Ishikawa (cell line): Measurements from ENCODE around the gene ZNF688.

Experiments used
- CEBPB ChIP-seq: IDR thresholded peaks from 2 replicates; pipeline ENCODE4 v1.6.1; 2012
- CREB1 ChIP-seq: IDR thresholded peaks from 2 replicates; pipeline ENCODE4 v1.6.1; 2012; ENCODE audit warnings: low read depth
- EGR1 ChIP-seq: IDR thresholded peaks from 2 replicates; pipeline ENCODE4 v1.6.1; 2012
- EP300 ChIP-seq: IDR thresholded peaks from 2 replicates; pipeline ENCODE4 v1.6.1; 2012; ENCODE audit warnings: borderline replicate concordance
- FOXM1 ChIP-seq: IDR thresholded peaks from 2 replicates; pipeline ENCODE4 v1.6.1; 2012; ENCODE audit warnings: low read depth, borderline replicate concordance
- MAX ChIP-seq: IDR thresholded peaks from 2 replicates; pipeline ENCODE4 v1.6.1; 2012
- NFIC ChIP-seq: IDR thresholded peaks from 2 replicates; pipeline ENCODE4 v1.6.1; 2012
- RAD21 ChIP-seq: IDR thresholded peaks from 2 replicates; pipeline ENCODE4 v1.6.1; 2012; ENCODE audit warnings: low read depth
- REST ChIP-seq: IDR thresholded peaks from 2 replicates; pipeline ENCODE4 v1.6.1; 2012; ENCODE audit warnings: low read depth, mild to moderate bottlenecking
- TAF1 ChIP-seq: IDR thresholded peaks from 2 replicates; pipeline ENCODE4 v1.6.1; 2012; ENCODE audit warnings: low read depth, mild to moderate bottlenecking
- TCF12 ChIP-seq: IDR thresholded peaks from 2 replicates; pipeline ENCODE4 v1.6.1; 2012; ENCODE audit warnings: low read depth
- TEAD4 ChIP-seq: IDR thresholded peaks from 2 replicates; pipeline ENCODE4 v1.6.1; 2012
- USF1 ChIP-seq: IDR thresholded peaks from 2 replicates; pipeline ENCODE4 v1.6.1; 2012
- YY1 ChIP-seq: IDR thresholded peaks from 2 replicates; pipeline ENCODE4 v1.6.1; 2012; ENCODE audit warnings: low read depth
- ZBTB7A ChIP-seq: IDR thresholded peaks from 2 replicates; pipeline ENCODE4 v1.6.1; 2012; ENCODE audit warnings: low read depth

Gene ZNF688

GRCh38 chr16:30551781-30552180 is 19.7 kb downstream of the ZNF688 start:
- TF ChIP-seq REST (no peak), YY1 (no peak), TEAD4 (no peak)

GRCh38 chr16:30548416-30549253 is 22.9 kb downstream of the ZNF688 start:
- TF ChIP-seq RAD21 (no peak), TCF12 (no peak), REST (no peak), FOXM1 (no peak), CREB1 (no peak), NFIC (no peak), TEAD4 (no peak), EP300 (no peak), ZBTB7A (no peak), EGR1 (no peak)

- no peak for TF ChIP-seq EP300
Measured at GRCh38 chr16:30546115-30546514, 25.4 kb downstream of the ZNF688 start.

- TF ChIP-seq USF1 (no peak), EP300 (no peak), YY1 (no peak), TAF1 (no peak), CEBPB (no peak), ZBTB7A (no peak), TEAD4 (no peak), NFIC (no peak), MAX (no peak), FOXM1 (no peak), RAD21 (no peak), CREB1 (no peak), TCF12 (no peak), REST (no peak), EGR1 (no peak)
Measured at GRCh38 chr16:30543067-30543466, 28.4 kb downstream of the ZNF688 start.

GRCh38 chr16:30541502-30542329 is 29.8 kb downstream of the ZNF688 start:
- TF ChIP-seq TEAD4 (no peak), EP300 (no peak), USF1 (no peak), CREB1 (no peak), TAF1 (no peak), NFIC (no peak), FOXM1 (no peak), MAX (no peak), YY1 (no peak), CEBPB (no peak), REST (no peak), RAD21 (no peak), ZBTB7A (no peak), EGR1 (no peak), TCF12 (no peak)
